Suprapubic skin (tissue), 4 donors: ENCODE results near the gene TMCC2. TPM values are rescaled to one million over a fixed set of nuclear protein-coding genes. Genes with fewer than 3 reads are reported as not detected.

Source experiments
- DNase-seq, 2 donors: peaks; one replicate each; pipeline ENCODE4 v3.0.0-alpha.2; 2019; ENCODE audit warnings: low spot score in 2 of 2
- H3K27ac ChIP-seq: fragments of 200-600 bp; sonication (generic); one replicate; pipeline ENCODE4 v1.5.1; 2019
- H3K27me3 ChIP-seq: fragments of 200-600 bp; sonication (generic); one replicate; pipeline ENCODE4 v1.5.1; 2019
- H3K36me3 ChIP-seq: fragments of 200-600 bp; sonication (generic); one replicate; pipeline ENCODE4 v1.5.1; 2019
- H3K4me1 ChIP-seq: fragments of 200-600 bp; sonication (generic); one replicate; pipeline ENCODE4 v1.5.1; 2019
- H3K4me3 ChIP-seq: fragments of 200-600 bp; sonication (generic); one replicate; pipeline ENCODE4 v1.5.1; 2019; ENCODE audit warnings: mild to moderate bottlenecking
- H3K9me3 ChIP-seq: fragments of 200-600 bp; sonication (generic); one replicate; pipeline ENCODE4 v1.5.1; 2019
- EP300 ChIP-seq: sonication (generic); formaldehyde crosslinking; IDR thresholded peaks from one replicate; pipeline ENCODE4 v1.6.1; 2017; ENCODE audit warnings: antibody characterized with exemption
- POLR2A ChIP-seq, 2 donors: fragments of 450-650 bp; IDR thresholded peaks; one replicate each; pipeline ENCODE4 v1.6.1; 2017; ENCODE audit warnings: antibody characterized with exemption in 2 of 2, mild to moderate bottlenecking in 2 of 2, moderate library complexity in 2 of 2
- POLR2AphosphoS5 ChIP-seq, 3 donors: sonication (generic); formaldehyde crosslinking; IDR thresholded peaks; one replicate each; pipeline ENCODE4 v1.6.1; 2017; ENCODE audit warnings: antibody characterized with exemption in 3 of 3
- WGBS: methylation state at CpG from one replicate; pipeline ENCODE4 v1.1.5; 2018; 5-methylcytosine and 5-hydroxymethylcytosine counted together
- total RNA-seq, 4 donors: library from RNA; depleted of rRNA; stranded (reverse); fragments of >200 nt; gene quantifications; one replicate each; pipeline ENCODE4 v1.1.0, GENCODE V29; 2016
- TF ChIP-seq, protein P1 (sequence below), 2 donors: fragments of 200-600 bp in 1 of 2; fragments of 450-650 bp in 1 of 2; sonication (generic) in 1 of 2; IDR thresholded peaks; one replicate each; pipeline ENCODE4 v1.5.1; 2016 to 2019; ENCODE audit warnings: antibody characterized with exemption in 2 of 2, mild to moderate bottlenecking in 1 of 2, moderate library complexity in 1 of 2

Gene TMCC2
- total RNA-seq, 4 donors from 2014 or later, result 3.1 to 4.3 (median 4.1) TPM

DNA sequence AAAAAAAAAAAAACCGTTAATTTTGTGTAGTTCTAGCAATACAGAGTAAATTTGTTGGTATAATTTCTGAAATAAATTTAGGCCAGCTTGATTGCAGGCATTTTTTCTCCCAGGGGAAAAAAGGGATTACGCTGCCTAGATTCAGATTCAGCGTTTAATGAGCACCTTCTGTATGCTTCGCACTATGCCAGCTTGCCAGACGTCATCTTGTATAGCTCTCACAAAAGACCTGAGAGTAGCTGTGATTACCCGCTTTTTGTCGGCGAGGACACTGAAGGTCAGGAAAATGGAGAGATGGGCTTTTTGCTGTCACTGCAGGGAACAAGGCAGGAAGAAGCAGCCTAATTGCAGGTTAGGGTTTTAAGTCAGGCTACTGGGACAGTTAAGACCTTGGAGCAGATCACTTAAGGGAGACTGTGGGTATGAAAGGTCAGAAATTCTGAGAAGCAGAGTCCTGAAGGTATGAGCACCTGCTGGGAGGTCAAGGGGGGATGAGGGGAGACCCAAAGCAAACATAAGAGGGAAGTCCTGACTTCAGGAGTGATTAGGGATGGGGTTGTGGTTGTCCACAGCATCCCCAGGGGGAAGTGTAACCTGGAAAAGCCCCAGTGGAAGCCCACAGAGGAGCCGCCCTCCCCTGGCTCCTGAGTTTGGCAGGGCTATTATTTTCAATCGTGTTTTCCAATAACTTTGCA is 39.0 kb downstream of the TMCC2 start:
- Histone ChIP-seq H3K36me3 (peaks cover 10% of the 10 kb centered on the region), H3K27ac (no peak overlapping the region), H3K27me3 (no peaks in the 10 kb centered on the region), H3K4me3 (no peak overlapping the region), H3K9me3 (no peaks in the 10 kb centered on the region), H3K4me1 (peaks cover 39% of the 10 kb centered on the region)
- WGBS, result 55% methylated on average over 10 of the region's 10 CpGs
- TF ChIP-seq, protein P1, sequence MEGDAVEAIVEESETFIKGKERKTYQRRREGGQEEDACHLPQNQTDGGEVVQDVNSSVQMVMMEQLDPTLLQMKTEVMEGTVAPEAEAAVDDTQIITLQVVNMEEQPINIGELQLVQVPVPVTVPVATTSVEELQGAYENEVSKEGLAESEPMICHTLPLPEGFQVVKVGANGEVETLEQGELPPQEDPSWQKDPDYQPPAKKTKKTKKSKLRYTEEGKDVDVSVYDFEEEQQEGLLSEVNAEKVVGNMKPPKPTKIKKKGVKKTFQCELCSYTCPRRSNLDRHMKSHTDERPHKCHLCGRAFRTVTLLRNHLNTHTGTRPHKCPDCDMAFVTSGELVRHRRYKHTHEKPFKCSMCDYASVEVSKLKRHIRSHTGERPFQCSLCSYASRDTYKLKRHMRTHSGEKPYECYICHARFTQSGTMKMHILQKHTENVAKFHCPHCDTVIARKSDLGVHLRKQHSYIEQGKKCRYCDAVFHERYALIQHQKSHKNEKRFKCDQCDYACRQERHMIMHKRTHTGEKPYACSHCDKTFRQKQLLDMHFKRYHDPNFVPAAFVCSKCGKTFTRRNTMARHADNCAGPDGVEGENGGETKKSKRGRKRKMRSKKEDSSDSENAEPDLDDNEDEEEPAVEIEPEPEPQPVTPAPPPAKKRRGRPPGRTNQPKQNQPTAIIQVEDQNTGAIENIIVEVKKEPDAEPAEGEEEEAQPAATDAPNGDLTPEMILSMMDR (IDR thresholded peaks at IDR 0.05), result no peak
- TF ChIP-seq POLR2A (IDR thresholded peaks at IDR 0.05), result no peak
- TF ChIP-seq POLR2AphosphoS5 (IDR thresholded peaks at IDR 0.05), result no peak
- no peak for TF ChIP-seq EP300
- no peak for DNase-seq

DNA sequence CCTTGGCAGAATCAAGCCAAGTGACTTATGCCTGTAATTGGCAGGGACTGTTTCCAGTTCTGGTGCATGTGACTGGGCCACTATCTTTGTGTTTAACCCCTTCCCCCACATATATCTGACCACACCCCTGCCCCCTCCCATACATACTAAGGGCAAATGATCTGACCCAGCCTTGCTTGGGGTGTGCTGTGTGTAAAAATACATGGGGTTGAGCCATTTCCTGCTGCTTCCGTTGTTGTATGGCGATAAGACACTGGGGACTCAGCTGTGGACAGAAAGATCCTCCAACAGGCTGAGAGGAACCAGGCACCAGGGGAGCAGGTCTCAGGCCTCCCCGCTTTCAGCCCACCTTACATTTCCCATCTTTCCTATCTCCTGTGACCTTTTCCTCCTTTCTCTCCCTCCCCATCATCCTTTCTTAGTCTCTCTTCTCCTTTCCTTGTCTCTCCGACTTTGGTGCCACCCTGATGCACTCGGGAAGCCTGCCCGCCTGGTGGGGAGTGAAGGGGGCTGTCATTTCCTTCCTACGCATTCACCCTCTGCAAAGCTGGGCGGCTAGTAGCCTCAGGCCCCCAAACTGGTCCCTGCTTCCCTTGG is 39.7 kb downstream of the TMCC2 start:
- 75% methylated on average over 8 of the region's 8 CpGs for WGBS
- peaks cover 17% of the 10 kb centered on the region for H3K36me3 ChIP-seq
- TF ChIP-seq POLR2AphosphoS5 (IDR thresholded peaks at IDR 0.05), result no peak
- TF ChIP-seq EP300, result no peak
- no peak for TF ChIP-seq POLR2A (IDR thresholded peaks at IDR 0.05)
- TF ChIP-seq, protein P1 (IDR thresholded peaks at IDR 0.05), result no peak
- H3K4me3 ChIP-seq, result no peak overlapping the region
- peaks cover 35% of the 10 kb centered on the region for H3K4me1 ChIP-seq
- no peaks in the 10 kb centered on the region for H3K27me3 ChIP-seq
- no peaks in the 10 kb centered on the region for H3K9me3 ChIP-seq
- H3K27ac ChIP-seq, result no peak overlapping the region
- DNase-seq, result no peak

DNA sequence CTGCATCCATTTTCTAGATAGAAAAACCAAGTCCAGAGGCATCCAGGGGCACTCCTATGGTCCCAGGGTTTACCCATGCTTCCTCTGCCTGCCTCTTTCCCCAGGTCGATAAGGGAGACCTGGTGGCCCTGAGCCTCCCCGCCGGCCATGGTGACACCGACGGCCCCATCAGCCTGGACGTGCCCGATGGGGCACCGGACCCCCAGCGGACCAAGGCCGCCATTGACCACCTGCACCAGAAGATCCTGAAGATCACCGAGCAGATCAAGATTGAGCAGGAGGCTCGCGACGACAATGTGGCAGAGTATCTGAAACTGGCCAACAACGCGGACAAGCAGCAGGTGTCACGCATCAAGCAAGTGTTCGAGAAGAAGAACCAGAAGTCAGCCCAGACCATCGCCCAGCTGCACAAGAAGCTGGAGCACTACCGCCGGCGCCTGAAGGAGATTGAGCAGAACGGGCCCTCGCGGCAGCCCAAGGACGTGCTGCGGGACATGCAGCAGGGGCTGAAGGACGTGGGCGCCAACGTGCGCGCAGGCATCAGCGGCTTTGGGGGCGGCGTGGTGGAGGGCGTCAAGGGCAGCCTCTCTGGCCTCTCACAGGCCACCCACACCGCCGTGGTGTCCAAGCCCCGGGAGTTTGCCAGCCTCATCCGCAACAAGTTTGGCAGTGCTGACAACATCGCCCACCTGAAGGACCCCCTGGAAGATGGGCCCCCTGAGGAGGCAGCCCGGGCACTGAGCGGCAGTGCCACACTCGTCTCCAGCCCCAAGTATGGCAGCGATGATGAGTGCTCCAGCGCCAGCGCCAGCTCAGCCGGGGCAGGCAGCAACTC is 41.3 kb downstream of the TMCC2 start:
- WGBS, result 95% methylated on average over 28 of the region's 48 CpGs
- peaks cover 40% of the 10 kb centered on the region for H3K4me1 ChIP-seq
- TF ChIP-seq, protein P1 (IDR thresholded peaks at IDR 0.05), result no peak
- TF ChIP-seq POLR2AphosphoS5 (IDR thresholded peaks at IDR 0.05) (no peak), EP300 (no peak), POLR2A (IDR thresholded peaks at IDR 0.05) (no peak)

DNA sequence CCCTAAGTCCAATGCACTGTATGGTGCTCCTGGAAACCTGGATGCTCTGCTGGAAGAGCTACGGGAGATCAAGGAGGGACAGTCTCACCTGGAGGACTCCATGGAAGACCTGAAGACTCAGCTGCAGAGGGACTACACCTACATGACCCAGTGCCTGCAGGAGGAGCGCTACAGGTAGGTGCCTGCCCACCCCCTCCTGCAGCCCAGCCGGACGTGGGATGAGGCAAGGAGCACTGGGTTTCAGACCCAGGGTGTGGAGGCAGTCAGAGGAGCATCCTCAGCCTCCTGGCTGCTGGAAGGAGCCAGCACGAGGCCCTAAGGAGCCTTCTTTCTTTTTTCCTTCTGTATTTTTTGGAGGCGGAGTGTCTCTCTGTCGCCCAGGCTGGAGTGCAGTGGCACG is 42.0 kb downstream of the TMCC2 start:
- no peak overlapping the region for H3K27ac ChIP-seq
- H3K9me3 ChIP-seq, result no peaks in the 10 kb centered on the region
- no peak overlapping the region for H3K4me3 ChIP-seq
- WGBS, result 94% methylated on average over 6 of the region's 8 CpGs
- H3K36me3 ChIP-seq, result peaks cover 18% of the 10 kb centered on the region
- DNase-seq, result no peak
- H3K4me1 ChIP-seq, result peaks cover 40% of the 10 kb centered on the region
- TF ChIP-seq, protein P1 (IDR thresholded peaks at IDR 0.05), result no peak
- TF ChIP-seq EP300 (no peak), POLR2AphosphoS5 (IDR thresholded peaks at IDR 0.05) (no peak), POLR2A (IDR thresholded peaks at IDR 0.05) (no peak)
- no peaks in the 10 kb centered on the region for H3K27me3 ChIP-seq

More for the DNA sequence above, 41.3 kb downstream of the TMCC2 start:
- H3K27ac ChIP-seq, result no peak overlapping the region
- H3K4me3 ChIP-seq, result no peak overlapping the region
- no peak for DNase-seq
- H3K36me3 ChIP-seq, result peaks cover 18% of the 10 kb centered on the region
- H3K9me3 ChIP-seq, result no peaks in the 10 kb centered on the region
- no peaks in the 10 kb centered on the region for H3K27me3 ChIP-seq

DNA sequence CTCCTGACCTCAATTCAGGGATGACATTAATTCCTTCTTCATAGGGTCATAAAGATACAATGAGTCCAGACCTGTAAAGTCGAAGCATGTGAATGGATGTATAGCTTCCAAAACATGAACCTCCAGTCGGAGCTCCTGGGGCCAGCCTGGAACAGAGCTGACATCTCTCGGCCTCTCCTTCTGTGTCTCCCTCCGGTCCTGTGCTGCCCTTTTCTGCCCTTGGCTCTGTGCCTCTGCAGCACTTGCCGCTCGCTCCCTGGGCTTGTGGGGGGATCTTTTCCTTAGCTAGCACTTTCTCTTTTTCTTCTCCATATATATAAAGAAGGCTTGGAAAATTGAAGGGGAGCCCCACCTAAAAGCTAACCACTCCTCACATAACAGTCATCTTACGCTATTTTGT is 42.5 kb downstream of the TMCC2 start:
- no peak overlapping the region for H3K4me3 ChIP-seq
- no peak overlapping the region for H3K27ac ChIP-seq
- no peak for TF ChIP-seq EP300
- no peak for TF ChIP-seq POLR2AphosphoS5 (IDR thresholded peaks at IDR 0.05)
- no peak for TF ChIP-seq POLR2A (IDR thresholded peaks at IDR 0.05)
- TF ChIP-seq, protein P1 (IDR thresholded peaks at IDR 0.05), result no peak
- peaks cover 18% of the 10 kb centered on the region for H3K36me3 ChIP-seq
- no peaks in the 10 kb centered on the region for H3K9me3 ChIP-seq
- peaks cover 43% of the 10 kb centered on the region for H3K4me1 ChIP-seq
- no peak for DNase-seq
- no peaks in the 10 kb centered on the region for H3K27me3 ChIP-seq
- WGBS, result 93% methylated on average over 7 of the region's 7 CpGs
